ENCODE data around the gene CDK5.
"Not testable (repeated sequence)": the region's sequence is repeated elsewhere in the genome, so short reads cannot be mapped to it uniquely, and the experiment has no call there.

Gene CDK5

GRCh38 chr7:151013356-151013732, 44.4 kb downstream of the CDK5 start:
- DNase-seq = no peak

GRCh38 chr7:151012911-151013347, 44.8 kb downstream of the CDK5 start:
- no peak for DNase-seq

GRCh38 chr7:151012031-151012692, 45.5 kb downstream of the CDK5 start:
- DNase-seq = no peak

- not testable (repeated sequence) for DNase-seq
Measured at GRCh38 chr7:151011616-151012015, 46.1 kb downstream of the CDK5 start.

DNA sequence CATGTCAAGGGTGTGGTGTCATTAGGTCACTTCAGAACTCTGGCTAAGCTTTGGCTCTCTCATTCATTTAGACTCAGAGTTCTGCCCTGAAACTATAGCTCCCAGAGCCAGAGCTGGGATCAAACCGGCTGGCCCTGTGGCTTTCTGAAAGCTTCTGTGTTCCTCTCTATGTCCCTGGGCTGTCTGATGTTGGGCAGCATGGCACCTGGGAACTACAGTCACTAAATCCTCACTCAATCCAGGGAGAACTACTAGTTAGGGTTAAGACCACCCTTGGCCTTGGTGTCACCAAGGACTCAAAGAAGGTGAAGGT, 46.6 kb downstream of the CDK5 start:
- DNase-seq = no peak

GRCh38 chr7:151010307-151011096, 47.2 kb downstream of the CDK5 start:
- DNase-seq = no peak

DNA sequence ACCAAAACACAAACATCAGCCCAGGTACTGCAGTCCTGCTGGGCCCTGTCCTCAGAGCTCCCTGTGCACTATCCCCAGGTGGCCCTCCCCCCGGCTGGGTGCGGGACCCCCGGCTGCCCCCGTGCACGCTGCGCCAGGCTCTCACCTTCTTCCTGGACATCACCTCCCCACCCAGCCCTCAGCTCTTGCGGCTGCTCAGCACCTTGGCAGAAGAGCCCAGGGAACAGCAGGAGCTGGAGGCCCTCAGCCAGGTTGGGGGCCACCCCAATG, 47.7 kb downstream of the CDK5 start:
- DNase-seq = no peak

- no peak for DNase-seq
Measured at GRCh38 chr7:151009327-151010036, 48.2 kb downstream of the CDK5 start.

- peak; percentile 74 for DNase-seq
Measured at GRCh38 chr7:151008511-151009323, 49.0 kb downstream of the CDK5 start.

DNA sequence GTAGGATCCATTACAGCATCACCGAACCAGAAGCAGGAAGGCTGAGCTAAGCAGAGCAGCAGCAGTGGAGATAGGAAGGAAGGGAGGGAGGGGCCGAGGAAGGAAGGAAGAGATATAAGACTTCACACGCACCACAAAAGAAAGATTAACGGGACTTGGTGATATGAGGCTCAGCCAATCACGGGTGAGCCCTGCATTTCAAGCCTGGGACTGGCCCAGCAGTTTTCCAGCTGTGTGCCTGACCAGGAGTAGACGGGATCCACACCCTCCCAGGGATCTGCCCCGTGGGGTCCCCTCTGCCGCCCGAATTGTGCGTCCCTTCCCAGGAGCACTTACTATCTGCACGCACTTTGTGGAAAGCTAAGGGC, 49.6 kb downstream of the CDK5 start:
- DNase-seq = no peak

DNA sequence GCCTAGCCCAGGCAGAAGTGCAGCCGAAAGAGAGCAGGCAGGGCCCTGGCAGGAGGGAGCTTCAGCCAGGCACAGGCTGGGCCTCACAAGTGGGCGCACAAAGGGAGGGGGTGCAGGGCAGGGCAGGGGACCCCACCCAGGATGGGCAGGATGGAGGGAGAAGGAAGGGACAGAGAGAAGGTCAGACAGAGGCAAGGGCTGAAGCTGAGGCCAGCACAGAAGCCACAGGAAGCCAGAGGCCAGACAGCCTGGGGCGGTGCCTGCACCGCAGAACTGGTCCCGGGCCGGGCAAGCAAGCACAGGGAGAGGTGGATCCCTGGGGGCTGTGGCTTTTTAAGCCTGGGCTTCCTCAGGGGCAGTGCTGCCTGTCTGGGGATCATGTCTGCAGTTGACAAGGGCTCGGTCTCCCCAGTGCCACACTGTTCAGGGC, 50.2 kb downstream of the CDK5 start:
- no peak for DNase-seq

GRCh38 chr7:151006590-151007300, 51.0 kb downstream of the CDK5 start:
- DNase-seq = no peak

DNA sequence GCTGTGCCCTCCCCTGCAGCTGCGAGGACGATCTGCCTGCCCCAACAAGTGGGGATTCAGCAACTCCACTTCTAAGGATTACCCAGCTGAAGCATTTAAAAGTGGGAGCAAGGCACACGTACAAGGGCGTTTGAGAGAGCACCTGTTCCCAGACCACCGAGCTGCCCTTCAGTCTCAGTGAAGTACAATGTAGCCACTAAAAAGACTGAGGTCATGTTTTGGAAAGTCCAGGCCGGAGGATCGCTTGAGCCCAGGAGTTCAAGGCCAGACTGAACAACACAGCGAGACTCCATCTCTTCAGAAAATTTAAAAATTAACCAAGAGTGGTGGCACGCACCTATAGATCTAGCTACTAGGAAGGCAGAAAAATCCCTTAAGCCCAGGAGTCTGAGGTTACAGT, 52.1 kb downstream of the CDK5 start:
- DNase-seq = no peak
